Fibroblast of skin of right quadriceps (primary cell): Measurements from ENCODE around the gene PDE4D.

Source experiments
- DNase-seq: peaks from one replicate; pipeline ENCODE4 v3.0.0-alpha.2; 2013

PDE4D gene

GRCh38 chr5:59893429-59894227, at the start of gene PDE4D:
TSS of gene PDE4D (minus strand) at chr5:59893726.
- DNase-seq: peak; percentile 60

GRCh38 chr5:59937633-59938032, 44.1 kb upstream of the PDE4D start:
- DNase-seq: no peak

GRCh38 chr5:59923465-59923864, 29.9 kb upstream of the PDE4D start:
- DNase-seq: no peak

- no peak for DNase-seq
These were observed 28.7 kb upstream of the PDE4D start for GRCh38 chr5:59922220-59922619.

GRCh38 chr5:59921816-59922215, 28.3 kb upstream of the PDE4D start:
- DNase-seq: no peak

GRCh38 chr5:59919484-59919883, 26.0 kb upstream of the PDE4D start:
- DNase-seq: no peak

- no peak for DNase-seq
These were observed 23.6 kb upstream of the PDE4D start for GRCh38 chr5:59917121-59917520.

- DNase-seq: no peak
These were observed 11.7 kb upstream of the PDE4D start for GRCh38 chr5:59905188-59905587.

GRCh38 chr5:59897075-59897474, 3.5 kb upstream of the PDE4D start:
- DNase-seq: no peak

GRCh38 chr5:59891962-59892643, 1.4 kb downstream of the PDE4D start:
- DNase-seq: no peak

- no peak for DNase-seq
These were observed 6.3 kb downstream of the PDE4D start for GRCh38 chr5:59887274-59887673.

- peak; percentile 4 for DNase-seq
These were observed 18.9 kb downstream of the PDE4D start for GRCh38 chr5:59874675-59875074.

- DNase-seq: peak; percentile 88
These were observed 20.4 kb downstream of the PDE4D start for GRCh38 chr5:59873113-59873512.

- DNase-seq: no peak
These were observed 26.9 kb downstream of the PDE4D start for GRCh38 chr5:59866661-59867060.

GRCh38 chr5:59864718-59865117, 28.8 kb downstream of the PDE4D start:
- no peak for DNase-seq

GRCh38 chr5:59863777-59864176, 29.7 kb downstream of the PDE4D start:
- no peak for DNase-seq

GRCh38 chr5:59856358-59856757, 37.2 kb downstream of the PDE4D start:
- no peak for DNase-seq

GRCh38 chr5:59850766-59851165, 42.8 kb downstream of the PDE4D start:
- no peak for DNase-seq

GRCh38 chr5:59847586-59847985, 45.9 kb downstream of the PDE4D start:
- DNase-seq: no peak

- DNase-seq: peak; percentile 18
These were observed 47.8 kb downstream of the PDE4D start for GRCh38 chr5:59845730-59846129.

- DNase-seq: no peak
These were observed 49.9 kb downstream of the PDE4D start for GRCh38 chr5:59843511-59844213.

- peak; percentile 19 for DNase-seq
These were observed 50.5 kb downstream of the PDE4D start for GRCh38 chr5:59842999-59843398.

GRCh38 chr5:59840200-59840601, 53.3 kb downstream of the PDE4D start:
- DNase-seq: peak; percentile 66

GRCh38 chr5:59838989-59839388, 54.5 kb downstream of the PDE4D start:
- no peak for DNase-seq
